Heart right ventricle (tissue), 16 donors: ENCODE data around the gene SCMH1. TPM values are rescaled to one million over a fixed set of nuclear protein-coding genes. Genes with fewer than 3 reads are reported as not detected.

Source experiments
- ATAC-seq, 8 donors: fragments of 200-7000 bp; cut with Tn5 transposase; one replicate each; pipeline ENCODE4 v1.9.1; 2020; ENCODE audit warnings: mild to moderate bottlenecking in 8 of 8, moderate library complexity in 8 of 8, moderate number of reproducible peaks in 1 of 8
- DNase-seq, 2 donors: peaks; one replicate each; pipeline ENCODE4 v3.0.0-alpha.2; 2020
- H3K27ac ChIP-seq, 10 donors: fragments of 200-600 bp; sonication (generic) in 2 of 10; one replicate each; pipeline versions ENCODE4 v1.5.0 to v1.8.0; 2020 to 2022; ENCODE audit warnings: mild to moderate bottlenecking in 3 of 10
- H3K27me3 ChIP-seq, 7 donors: fragments of 200-600 bp; one replicate each; pipeline ENCODE4 v1.8.0; 2021 to 2022; ENCODE audit warnings: mild to moderate bottlenecking in 2 of 7
- H3K36me3 ChIP-seq, 9 donors: fragments of 200-600 bp; sonication (generic) in 1 of 9; one replicate each; pipeline versions ENCODE4 v1.5.0 to v1.8.0; 2020 to 2022; ENCODE audit warnings: mild to moderate bottlenecking in 2 of 9
- H3K4me1 ChIP-seq, 9 donors: fragments of 200-600 bp; sonication (generic) in 1 of 9; one replicate each; pipeline versions ENCODE4 v1.5.0 to v1.8.0; 2020 to 2022; ENCODE audit warnings: mild to moderate bottlenecking in 4 of 9
- H3K4me3 ChIP-seq, 10 donors: fragments of 200-600 bp; sonication (generic) in 2 of 10; one replicate each; pipeline versions ENCODE4 v1.5.0 to v1.8.0; 2020 to 2022; ENCODE audit warnings: mild to moderate bottlenecking in 7 of 10, moderate library complexity in 2 of 10
- H3K9me3 ChIP-seq, 11 donors: fragments of 200-600 bp in 10 of 11; sonication (generic) in 2 of 11; one replicate each; pipeline versions ENCODE4 v1.5.0 to v1.8.0; 2013 to 2022; ENCODE audit warnings: mild to moderate bottlenecking in 2 of 11, control low read depth in 1 of 11, moderate library complexity in 1 of 11
- CTCF ChIP-seq, 9 donors: fragments of 200-600 bp; sonication (generic) in 2 of 9; IDR thresholded peaks; one replicate each; pipeline versions ENCODE4 v1.5.0 to v1.8.0; 2021 to 2022; ENCODE audit warnings: antibody characterized with exemption in 9 of 9, mild to moderate bottlenecking in 5 of 9, moderate library complexity in 1 of 9
- WGBS, 2 donors: extraction: QIAGEN DNeasy Blood & Tissue Kit; methylation state at CpG; one replicate each; pipeline ENCODE4 v1.1.7; 2013; ENCODE audit warnings: inconsistent platforms in 1 of 2; 5-methylcytosine and 5-hydroxymethylcytosine counted together
- intact Hi-C, 10 donors: fragments of 100-400 bp; cut with DNase I; formaldehyde crosslinking; loops; one replicate each; pipeline versions ENCODE4 v1.11.1 to v1.14.2; 2022
- polyA plus RNA-seq, 2 donors: library from polyadenylated mRNA; stranded (reverse); fragments of 200-250 nt; gene quantifications; one replicate each; pipeline ENCODE4 v1.2.3, GENCODE V29; 2013
- total RNA-seq, 10 donors: library from RNA; stranded (reverse); fragmentation: NEBNext Ultra II Directional in 3 of 10; extraction: Animal tissue kit (Norgen Biotek cat#: 25700) in 3 of 10; gene quantifications; one replicate each; pipeline versions ENCODE4 v1.2.1 to v1.2.4, GENCODE V29; 2021 to 2023
- donor health status: Arrhythmogenic right ventricular cardiomyopathy.
- donor health status: ischemic (EF 13 %, LVEDD 7.1; RV severe dilation, severe dysfunction).
- donor health status: healthy with polysubstance abuse.
- donor health status: DM: no; HTN: yes; CAD: no.
- donor health status: DM: no; HTN: no; CAD: no.
- donor health status: ischemic (EF 25% LVEDD 6.9; RV normal size, moderate dysfunction).
- donor health status: ischemic (EF 25% LVEDD 5.7; RV mildly dilated, moderate dysfunction).
- donor health status: healthy.
- donor health status: DM: yes; HTN: yes; CAD: no.
- donor health status: Ischemic cardiomyopathy.
- donor health status: ischemic (EF 35%, LVEDD 5.7; RV mildly dilated, moderate dysfunction).
- donor health status: nonischemic (EF 11% LVEDD 7.7; RV severe dilation, severe dysfunction).
- donor health status: DM: yes; HTN: yes; CAD: no.
- donor health status: PGD.
- donor health status: ischemic (EF 29% LVEDD 5.4; RV normal size, mild dysfunction).
- donor health status: nonischemic (EF 23%, LVEDD 6.1; RV moderate dilation, normal function).

SCMH1 gene
- total and polyA plus RNA-seq, 12 donors: 29.6 to 53.5 (median 43.8) TPM

GRCh38 chr1:41025979-41026819, 215.9 kb downstream of the SCMH1 start:
- Histone ChIP-seq H3K9me3 (no peaks in the 10 kb centered on the region), H3K27ac (no peak overlapping the region), H3K36me3 (peaks cover 0 to 70% (median 18%) of the 10 kb centered on the region in 9 donors), H3K4me1 (peaks cover 5 to 13% (median 12%) of the 10 kb centered on the region in 9 donors), H3K4me3 (no peak overlapping the region), H3K27me3 (no peaks in the 10 kb centered on the region)
- intact Hi-C loops: loop anchor here in 1 of 10 donors (10.0 kb wide), 1 partner anchor 89 kb away; no protein-coding TSS in a partner anchor
- TF ChIP-seq CTCF (IDR thresholded peaks at IDR 0.05): no peak
- WGBS, 2 donors: 96 to 98% methylated on average over 4 of the region's 4 CpGs
- no peak for ATAC-seq
- no peak for DNase-seq

GRCh38 chr1:41024953-41025352, 217.2 kb downstream of the SCMH1 start:
- Histone ChIP-seq H3K4me1 (peaks cover 5 to 18% (median 12%) of the 10 kb centered on the region in 9 donors), H3K27me3 (no peaks in the 10 kb centered on the region), H3K27ac (no peak overlapping the region), H3K4me3 (no peak overlapping the region), H3K36me3 (peaks cover 0 to 58% (median 9%) of the 10 kb centered on the region in 9 donors), H3K9me3 (no peaks in the 10 kb centered on the region)
- no peak for TF ChIP-seq CTCF (IDR thresholded peaks at IDR 0.05)
- 75 to 79% methylated on average over 2 of the region's 2 CpGs for WGBS, 2 donors
- DNase-seq (no peak), ATAC-seq (no peak)
- intact Hi-C loops: loop anchor here in 1 of 10 donors (10.0 kb wide), 1 partner anchor 90 kb away; no protein-coding TSS in a partner anchor

- WGBS, 2 donors: 90 to 95% methylated on average over 5 of the region's 5 CpGs
- Histone ChIP-seq H3K27me3 (no peaks in the 10 kb centered on the region), H3K9me3 (no peaks in the 10 kb centered on the region), H3K36me3 (peaks cover 0 to 43% (median 7%) of the 10 kb centered on the region in 9 donors), H3K27ac (no peak overlapping the region), H3K4me3 (no peak overlapping the region), H3K4me1 (peaks cover 5 to 18% (median 12%) of the 10 kb centered on the region in 9 donors)
- peak in 3 of 9 donors; percentile 19 to 23 (median 20) for TF ChIP-seq CTCF (IDR thresholded peaks at IDR 0.05)
- intact Hi-C loops: loop anchor here in 1 of 10 donors (10.0 kb wide), 1 partner anchor 91 kb away; no protein-coding TSS in a partner anchor
- ATAC-seq: no peak
- no peak for DNase-seq
Observed at GRCh38 chr1:41023279-41023990, 218.7 kb downstream of the SCMH1 start.

GRCh38 chr1:41022424-41022823, 219.7 kb downstream of the SCMH1 start:
- DNase-seq: no peak
- no peak for ATAC-seq

More at GRCh38 chr1:41022424-41022823, 219.7 kb downstream of the SCMH1 start:
- 91 to 93% methylated on average over 10 of the region's 10 CpGs for WGBS, 2 donors
- H3K36me3 ChIP-seq: peaks cover 0 to 37% (median under 1%) of the 10 kb centered on the region in 9 donors
- no peak for TF ChIP-seq CTCF (IDR thresholded peaks at IDR 0.05)
- peak overlapping the region in 3 of 10 donors; percentile 34 to 70 (median 45) for H3K27ac ChIP-seq
- no peaks in the 10 kb centered on the region for H3K9me3 ChIP-seq
- H3K27me3 ChIP-seq: no peaks in the 10 kb centered on the region
- peaks cover 5 to 18% (median 12%) of the 10 kb centered on the region in 9 donors for H3K4me1 ChIP-seq
- intact Hi-C loops: loop anchor here in 1 of 10 donors (10.0 kb wide), 1 partner anchor 92 kb away; no protein-coding TSS in a partner anchor
- no peak overlapping the region for H3K4me3 ChIP-seq
